ENCODE data around the gene PFDN1. TPM values are rescaled to one million over a fixed set of nuclear protein-coding genes. Genes with fewer than 3 reads are reported as not detected.

PFDN1 gene
- total RNA-seq, 1 experiment from 2014 or later: 91.9 TPM

- H2AFZ ChIP-seq (ENCODE audit: low read length): no peak overlapping the region
- intact Hi-C loops (cut with micrococcal nuclease): loop anchor here (5.0 kb wide), 1 partner anchor 36 kb away; no protein-coding TSS in a partner anchor
- peaks cover 10% of the 10 kb centered on the region; the same call in 1 of the 2 replicates for H3K36me3 ChIP-seq (ENCODE audit: low read depth, low read length)
- 0 out of 2 replicates have a peak, but pooled peaks cover 3% of the 10 kb centered on the region for H4K20me1 ChIP-seq (ENCODE audit: low read length)
- H3F3A ChIP-seq (ENCODE audit: low read length, unreplicated experiment): peaks cover 11% of the 10 kb centered on the region
- peaks cover 92% of the 10 kb centered on the region for H3K79me2 ChIP-seq (ENCODE audit: low read length)
- peaks cover 77% of the 10 kb centered on the region for H3K4me1 ChIP-seq (ENCODE audit: insufficient read depth, low read length)
- peak overlapping the region; percentile 17; the same call in 1 of the 2 replicates for H3K4me2 ChIP-seq (ENCODE audit: low read length)
- BruUV-seq (replicated peaks): no TSS peak
- TF ChIP-seq EZH2phosphoT487 (IDR thresholded peaks at IDR 0.05; ENCODE audit: borderline replicate concordance, low read length): no peak
- no peak for TF ChIP-seq CTCF (conservative IDR thresholded peaks at IDR 0.05; ENCODE audit: low read depth, low read length)
- TF ChIP-seq EZH2 (IDR thresholded peaks at IDR 0.05; ENCODE audit: low read length, unreplicated experiment): no peak
- no peaks in the 10 kb centered on the region for H3K27me3 ChIP-seq (ENCODE audit: low read length)
- peak overlapping the region; percentile 53 for H3K27ac ChIP-seq (ENCODE audit: low read length)
- H3K9me2 ChIP-seq (replicated peaks; ENCODE audit: low read length): no peaks in the 10 kb centered on the region
- H3K9me3 ChIP-seq (ENCODE audit: low read length): no peaks in the 10 kb centered on the region
- ChIA-PET CTCF (interaction anchor here (0.6 kb wide), 1 partner anchor 58 kb away, joined by 4 read pairs; no protein-coding TSS in a partner anchor), POLR2A (ENCODE audit: unreplicated experiment) (no interaction called here)
- H3K9ac ChIP-seq (ENCODE audit: low read length): no peak overlapping the region
- peak; percentile 59 for DNase-seq
- no peak overlapping the region for H3K4me3 ChIP-seq (ENCODE audit: low read length)
- no peak for ATAC-seq
Measured at GRCh38 chr5:140298183-140298601, 4.7 kb downstream of the PFDN1 start.

GRCh38 chr5:140297283-140297682 is 5.6 kb downstream of the PFDN1 start:
- H3K27ac ChIP-seq (ENCODE audit: low read length): peak overlapping the region; percentile 53; the same call in 1 of the 2 replicates
- H3F3A ChIP-seq (ENCODE audit: low read length, unreplicated experiment): peaks cover 11% of the 10 kb centered on the region
- ChIA-PET POLR2A (ENCODE audit: unreplicated experiment) (no interaction called here), CTCF (no interaction called here)
- no peaks in the 10 kb centered on the region for H3K27me3 ChIP-seq (ENCODE audit: low read length)
- ATAC-seq (no peak), DNase-seq (no peak)
- intact Hi-C loops (cut with micrococcal nuclease): loop anchor here (5.0 kb wide), 1 partner anchor 35 kb away; no protein-coding TSS in a partner anchor
- H3K4me1 ChIP-seq (ENCODE audit: insufficient read depth, low read length): peaks cover 85% of the 10 kb centered on the region
- no TSS peak for BruUV-seq (replicated peaks)
- H3K4me3 ChIP-seq (ENCODE audit: low read length): no peak overlapping the region
- no peaks in the 10 kb centered on the region for H3K9me2 ChIP-seq (replicated peaks; ENCODE audit: low read length)
- H4K20me1 ChIP-seq (ENCODE audit: low read length): peaks cover 6% of the 10 kb centered on the region; the same call in 1 of the 2 replicates
- H3K4me2 ChIP-seq (ENCODE audit: low read length): no peak overlapping the region
- peaks cover 10% of the 10 kb centered on the region; the same call in 1 of the 2 replicates for H3K36me3 ChIP-seq (ENCODE audit: low read depth, low read length)
- H2AFZ ChIP-seq (ENCODE audit: low read length): no peak overlapping the region
- H3K79me2 ChIP-seq (ENCODE audit: low read length): peaks cover 93% of the 10 kb centered on the region
- no peaks in the 10 kb centered on the region for H3K9me3 ChIP-seq (ENCODE audit: low read length)
- no peak for TF ChIP-seq EZH2 (IDR thresholded peaks at IDR 0.05; ENCODE audit: low read length, unreplicated experiment)
- no peak for TF ChIP-seq CTCF (conservative IDR thresholded peaks at IDR 0.05; ENCODE audit: low read depth, low read length)
- no peak for TF ChIP-seq EZH2phosphoT487 (IDR thresholded peaks at IDR 0.05; ENCODE audit: borderline replicate concordance, low read length)
- H3K9ac ChIP-seq (ENCODE audit: low read length): no peak overlapping the region

GRCh38 chr5:140296289-140296688 is 6.6 kb downstream of the PFDN1 start:
- peaks cover 10% of the 10 kb centered on the region; the same call in 1 of the 2 replicates for H3K36me3 ChIP-seq (ENCODE audit: low read depth, low read length)
- intact Hi-C loops (cut with micrococcal nuclease): loop anchor here (5.0 kb wide), 1 partner anchor 34 kb away; no protein-coding TSS in a partner anchor
- no peak overlapping the region for H2AFZ ChIP-seq (ENCODE audit: low read length)
- no peaks in the 10 kb centered on the region for H3K9me3 ChIP-seq (ENCODE audit: low read length)
- BruUV-seq (replicated peaks): no TSS peak
- ChIA-PET CTCF (no interaction called here), POLR2A (ENCODE audit: unreplicated experiment) (no interaction called here)
- DNase-seq (no peak), ATAC-seq (no peak)
- no peak overlapping the region for H3K4me2 ChIP-seq (ENCODE audit: low read length)
- no peak overlapping the region for H3K9ac ChIP-seq (ENCODE audit: low read length)
- H3F3A ChIP-seq (ENCODE audit: low read length, unreplicated experiment): peaks cover 11% of the 10 kb centered on the region
- H3K9me2 ChIP-seq (replicated peaks; ENCODE audit: low read length): no peaks in the 10 kb centered on the region
- H3K27ac ChIP-seq (ENCODE audit: low read length): no peak overlapping the region
- peaks cover 86% of the 10 kb centered on the region for H3K4me1 ChIP-seq (ENCODE audit: insufficient read depth, low read length)
- peaks cover 7% of the 10 kb centered on the region; the same call in 1 of the 2 replicates for H4K20me1 ChIP-seq (ENCODE audit: low read length)
- peaks cover 93% of the 10 kb centered on the region for H3K79me2 ChIP-seq (ENCODE audit: low read length)
- TF ChIP-seq EZH2 (IDR thresholded peaks at IDR 0.05; ENCODE audit: low read length, unreplicated experiment) (no peak), EZH2phosphoT487 (IDR thresholded peaks at IDR 0.05; ENCODE audit: borderline replicate concordance, low read length) (no peak), CTCF (conservative IDR thresholded peaks at IDR 0.05; ENCODE audit: low read depth, low read length) (no peak)
- H3K4me3 ChIP-seq (ENCODE audit: low read length): no peak overlapping the region
- no peaks in the 10 kb centered on the region for H3K27me3 ChIP-seq (ENCODE audit: low read length)
